ENCODE data around the gene GPC3.

DNA sequence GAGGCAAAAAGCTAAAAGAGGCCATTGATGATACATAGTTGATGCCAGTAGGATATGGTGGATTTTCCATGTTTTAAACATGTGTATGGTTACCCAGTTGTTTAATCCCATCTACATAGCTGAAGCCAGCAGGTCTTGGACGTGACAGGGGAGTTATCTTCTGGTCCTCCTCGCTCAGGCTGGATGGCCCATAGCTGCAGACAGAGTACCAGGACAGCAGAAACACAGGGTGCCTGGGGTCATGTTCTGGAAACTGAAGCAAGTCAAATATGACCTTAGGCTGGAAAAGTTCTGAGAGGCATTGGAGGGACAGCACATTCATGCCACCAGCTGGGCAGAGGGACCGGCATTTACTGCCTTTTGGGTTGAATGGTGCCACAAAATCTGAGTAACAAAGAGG lies 452.1 kb downstream of the GPC3 start:
- TF ChIP-seq, protein P1, sequence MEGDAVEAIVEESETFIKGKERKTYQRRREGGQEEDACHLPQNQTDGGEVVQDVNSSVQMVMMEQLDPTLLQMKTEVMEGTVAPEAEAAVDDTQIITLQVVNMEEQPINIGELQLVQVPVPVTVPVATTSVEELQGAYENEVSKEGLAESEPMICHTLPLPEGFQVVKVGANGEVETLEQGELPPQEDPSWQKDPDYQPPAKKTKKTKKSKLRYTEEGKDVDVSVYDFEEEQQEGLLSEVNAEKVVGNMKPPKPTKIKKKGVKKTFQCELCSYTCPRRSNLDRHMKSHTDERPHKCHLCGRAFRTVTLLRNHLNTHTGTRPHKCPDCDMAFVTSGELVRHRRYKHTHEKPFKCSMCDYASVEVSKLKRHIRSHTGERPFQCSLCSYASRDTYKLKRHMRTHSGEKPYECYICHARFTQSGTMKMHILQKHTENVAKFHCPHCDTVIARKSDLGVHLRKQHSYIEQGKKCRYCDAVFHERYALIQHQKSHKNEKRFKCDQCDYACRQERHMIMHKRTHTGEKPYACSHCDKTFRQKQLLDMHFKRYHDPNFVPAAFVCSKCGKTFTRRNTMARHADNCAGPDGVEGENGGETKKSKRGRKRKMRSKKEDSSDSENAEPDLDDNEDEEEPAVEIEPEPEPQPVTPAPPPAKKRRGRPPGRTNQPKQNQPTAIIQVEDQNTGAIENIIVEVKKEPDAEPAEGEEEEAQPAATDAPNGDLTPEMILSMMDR (IDR thresholded peaks at IDR 0.05; ENCODE audit: extremely low read depth in 1 of 2, insufficient read depth in 1 of 2, low read depth in 1 of 2, low read length in 2 of 2), result no peak
- TF ChIP-seq GATA2 (IDR thresholded peaks at IDR 0.05; ENCODE audit: insufficient read depth, insufficient read length, low read depth, low read length) (no peak), POLR2A (IDR thresholded peaks at IDR 0.05; ENCODE audit: low read depth, low read length) (no peak), POLR2AphosphoS5 (IDR thresholded peaks at IDR 0.05; ENCODE audit: insufficient read depth, low read depth, low read length) (no peak), EZH2 (IDR thresholded peaks at IDR 0.05; ENCODE audit: borderline replicate concordance, low read depth, low read length, severe bottlenecking) (no peak), MAX (IDR thresholded peaks at IDR 0.05; ENCODE audit: insufficient read depth, insufficient read length) (no peak), MYC (IDR thresholded peaks at IDR 0.05; ENCODE audit: low read depth, low read length) (no peak)
